HG02623 (cell line): Measurements from ENCODE around the gene SUMO4.

Source experiments
- ATAC-seq: cut with Tn5 transposase; IDR thresholded peaks from one replicate; pipeline ENCODE4 v1.9.1; 2021; ENCODE audit warnings: moderate library complexity; ENCODE audit not compliant: unreplicated experiment

SUMO4 gene

DNA sequence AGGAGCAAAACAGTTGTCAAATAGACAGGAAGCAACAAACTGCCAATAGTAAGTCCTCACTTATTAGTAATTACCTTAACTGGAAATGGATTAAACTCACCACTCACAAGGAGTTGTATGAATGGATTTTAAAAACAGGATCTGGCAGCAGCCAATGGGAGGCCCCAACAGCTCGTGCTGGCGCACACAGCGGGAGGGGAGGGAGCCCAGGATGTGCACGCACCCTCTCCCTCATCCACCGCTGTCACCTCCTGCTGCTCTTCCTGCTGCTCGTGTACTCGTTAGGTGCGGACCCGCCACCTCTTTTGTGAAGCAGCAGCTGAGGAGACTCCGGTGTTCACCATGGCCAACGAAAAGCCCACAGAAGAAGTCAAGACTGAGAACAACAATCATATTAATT is at the start of gene SUMO4:
Gene SUMO4 (plus strand): TSS at position 213 of the 400 bp plus-strand sequence. CDS start 130 bp downstream, at position 343.
- ATAC-seq = no peak

DNA sequence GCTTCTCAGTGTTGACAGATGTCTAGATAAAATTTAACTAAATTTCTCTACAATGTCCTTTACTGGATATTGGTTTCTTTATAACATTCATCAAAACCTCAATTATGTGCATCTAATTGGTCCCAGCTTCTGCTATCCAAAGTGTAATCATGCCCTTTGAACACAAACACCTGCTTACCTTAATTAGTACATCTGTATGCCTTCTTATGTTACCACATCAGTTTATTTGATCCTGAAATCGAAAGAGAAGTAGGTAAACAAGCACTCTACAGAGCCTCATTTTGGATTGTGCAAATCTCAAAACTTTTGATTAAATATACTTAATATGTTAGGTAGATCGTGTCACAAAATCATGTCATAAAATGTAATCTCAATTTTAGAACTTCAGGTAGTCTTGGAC is 46.1 kb upstream of the SUMO4 start:
- ATAC-seq = no peak

DNA sequence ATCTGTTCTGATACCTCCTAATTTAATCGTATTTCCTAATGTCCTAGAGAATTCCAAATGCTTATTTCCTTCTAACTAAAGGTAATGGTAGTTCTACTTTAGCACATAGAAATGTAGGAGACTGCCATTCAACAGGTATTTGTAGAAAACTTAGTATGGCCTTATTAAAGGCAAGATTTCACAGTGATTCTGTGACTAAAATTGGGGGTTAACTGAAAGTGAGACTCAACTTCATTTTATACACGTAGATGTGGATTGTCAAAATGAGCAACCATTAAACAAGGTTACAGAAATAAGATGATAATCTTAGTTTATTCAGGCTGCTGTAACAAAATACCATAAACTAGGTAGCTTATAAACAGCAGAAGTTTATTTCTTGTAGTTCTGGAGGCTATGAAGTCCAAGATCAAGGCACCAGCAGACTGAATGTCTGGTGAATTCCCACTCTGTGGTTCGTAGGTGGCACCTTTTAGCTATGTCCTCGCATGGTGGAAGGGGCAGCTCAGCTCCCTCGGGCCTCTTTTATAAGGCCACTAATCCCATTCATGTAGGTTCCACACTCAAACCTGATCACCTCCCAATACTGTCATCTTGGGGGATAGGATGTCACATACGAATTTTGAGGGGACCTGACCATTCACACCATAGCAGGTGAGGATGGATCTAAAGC is 43.8 kb upstream of the SUMO4 start:
- no peak for ATAC-seq

DNA sequence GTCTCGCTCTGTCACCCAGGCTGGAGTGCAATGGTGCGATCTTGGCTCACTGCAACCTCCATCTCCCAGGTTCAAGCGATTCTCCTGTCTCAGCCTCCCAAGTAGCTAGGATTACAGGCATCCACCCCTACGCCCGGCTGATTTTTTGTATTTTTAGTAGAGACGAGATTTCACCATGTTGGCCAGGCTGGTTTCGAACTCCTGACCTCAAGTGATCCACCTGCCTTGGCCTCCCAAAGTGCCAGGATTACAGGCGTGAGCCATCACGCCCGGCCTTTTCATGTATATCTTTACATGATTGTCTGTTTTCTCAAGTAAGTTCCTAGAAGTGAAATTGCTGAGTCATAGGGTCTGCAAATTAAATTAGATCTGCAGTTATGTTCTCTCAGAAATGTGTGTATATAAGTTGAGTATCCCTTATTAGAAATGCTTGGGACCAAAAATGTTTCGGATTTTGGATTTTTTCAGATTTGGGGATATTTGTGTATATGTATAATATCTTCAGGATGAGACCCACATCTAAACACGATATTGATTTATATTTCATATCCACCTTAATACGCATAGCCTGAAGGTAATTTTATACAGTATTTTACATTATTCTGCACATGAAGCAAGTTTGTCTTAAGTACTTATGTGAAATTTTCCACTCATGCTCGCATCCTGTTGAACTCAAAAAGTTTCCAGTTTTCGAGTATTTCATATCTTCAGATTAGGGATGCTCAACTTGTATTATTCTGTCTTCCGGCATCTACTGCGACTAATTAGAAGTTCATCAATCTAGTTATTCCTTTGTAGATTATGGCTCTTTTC is 42.1 kb upstream of the SUMO4 start:
- no peak for ATAC-seq

DNA sequence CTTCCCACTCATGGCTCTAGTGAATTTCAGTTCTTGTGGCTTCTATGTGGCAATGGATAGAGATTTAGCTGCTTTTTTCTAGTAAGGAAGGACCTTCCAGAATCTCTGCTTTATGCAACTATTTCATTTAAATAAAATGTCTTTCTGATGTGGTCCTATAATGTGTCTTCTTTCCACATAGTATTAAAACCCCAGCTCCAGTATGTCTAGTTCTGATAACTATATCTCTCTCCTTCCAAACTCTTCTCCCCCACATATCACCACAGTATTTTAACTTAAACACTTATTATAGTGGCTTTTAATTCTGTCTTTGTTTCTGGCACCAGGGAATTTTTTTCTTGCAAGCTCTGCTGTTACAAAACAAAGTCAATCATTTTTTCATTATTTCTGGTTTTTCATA is 40.6 kb upstream of the SUMO4 start:
- no peak for ATAC-seq

DNA sequence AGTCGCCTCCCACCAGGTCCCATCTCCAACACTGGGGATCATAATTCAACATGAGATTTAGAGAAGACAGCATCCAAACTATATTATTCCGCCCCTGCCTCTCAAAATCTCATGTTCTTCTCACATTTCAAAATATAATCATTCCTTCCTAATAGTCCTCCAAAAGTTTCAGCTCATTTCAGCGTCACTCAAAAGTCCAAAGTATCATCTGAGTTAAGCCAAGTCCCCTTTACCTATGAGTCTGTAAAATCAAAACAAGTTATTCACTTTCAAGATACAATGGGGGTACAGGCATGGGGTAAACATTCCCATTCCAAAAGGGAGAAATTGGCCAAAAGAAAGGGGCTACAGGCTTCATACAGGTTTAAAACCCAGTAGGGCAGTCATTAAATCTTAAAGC is 39.5 kb upstream of the SUMO4 start:
- ATAC-seq = no peak

DNA sequence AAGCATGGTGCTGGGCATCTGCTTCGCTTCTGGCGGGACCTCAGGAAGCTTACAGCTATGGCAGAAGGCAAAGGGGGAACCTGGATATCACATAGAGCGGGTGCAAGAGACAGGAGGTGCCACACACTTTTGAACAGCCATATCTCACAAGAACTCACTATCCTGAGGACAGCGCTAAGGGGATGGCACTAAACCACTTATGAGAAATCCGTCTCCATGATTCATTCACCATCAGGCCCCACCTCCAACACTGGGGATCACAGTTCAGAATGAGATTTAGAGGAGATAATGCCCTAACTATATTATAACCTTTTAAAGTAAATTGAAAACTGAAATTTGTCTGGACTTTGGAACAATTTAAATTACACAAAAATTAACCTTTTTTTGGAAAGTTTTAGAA is 37.8 kb upstream of the SUMO4 start:
- no peak for ATAC-seq

DNA sequence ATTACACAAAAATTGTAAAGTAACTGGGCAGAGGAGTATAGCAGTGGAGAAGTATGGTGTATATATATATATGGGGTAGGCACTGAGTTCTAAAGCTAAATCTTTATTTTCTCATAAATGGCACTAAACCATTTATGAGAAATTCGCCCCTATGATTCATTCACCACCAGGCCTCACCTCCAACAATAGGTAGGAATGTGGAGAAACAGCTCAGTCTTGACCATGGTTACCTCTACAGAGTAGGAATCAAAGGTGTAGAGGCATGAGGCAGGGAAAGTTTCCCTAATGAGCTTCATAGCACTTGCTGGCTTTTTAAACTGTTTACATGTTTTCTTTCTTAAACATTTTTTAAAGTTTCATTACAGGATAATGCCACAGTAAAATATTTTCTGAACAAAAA is 36.9 kb upstream of the SUMO4 start:
- ATAC-seq = no peak

DNA sequence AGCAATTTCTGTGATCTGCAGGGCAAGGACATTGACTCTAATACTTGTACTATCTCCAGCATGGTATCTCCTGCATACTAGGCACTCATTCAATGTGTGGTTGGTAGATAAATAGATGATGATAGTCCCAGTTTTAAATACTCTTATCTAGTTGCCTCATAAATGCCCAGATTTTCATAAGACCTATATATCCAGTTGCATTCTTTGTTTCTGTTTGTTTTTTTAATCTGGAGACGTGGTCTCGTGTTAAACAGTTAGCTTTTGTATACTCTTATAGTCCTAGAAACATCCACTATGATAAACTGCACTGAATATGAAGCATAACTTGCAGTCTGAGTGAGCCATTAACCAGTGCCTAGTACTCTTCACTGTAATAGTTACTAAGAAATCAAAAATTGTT is 35.5 kb upstream of the SUMO4 start:
- ATAC-seq = no peak

DNA sequence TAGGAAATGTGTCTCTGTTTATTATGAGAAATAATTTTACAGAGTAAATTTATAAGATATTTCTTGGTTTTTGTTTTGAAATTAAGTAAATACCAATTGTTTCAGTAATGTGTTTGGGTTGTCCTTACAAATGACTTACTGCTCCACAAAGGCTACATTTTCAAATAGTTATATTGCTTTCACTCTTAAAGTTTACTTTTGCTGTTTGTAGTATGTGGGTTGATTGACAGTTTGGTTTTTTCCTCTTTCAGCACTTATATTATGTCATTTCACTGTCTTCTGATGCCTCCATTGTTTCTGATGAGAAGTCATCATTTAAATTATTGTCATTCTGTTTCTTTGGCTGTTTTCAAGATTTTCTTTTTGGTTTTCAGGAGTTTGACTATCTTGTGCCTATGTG is 34.9 kb upstream of the SUMO4 start:
- no peak for ATAC-seq

DNA sequence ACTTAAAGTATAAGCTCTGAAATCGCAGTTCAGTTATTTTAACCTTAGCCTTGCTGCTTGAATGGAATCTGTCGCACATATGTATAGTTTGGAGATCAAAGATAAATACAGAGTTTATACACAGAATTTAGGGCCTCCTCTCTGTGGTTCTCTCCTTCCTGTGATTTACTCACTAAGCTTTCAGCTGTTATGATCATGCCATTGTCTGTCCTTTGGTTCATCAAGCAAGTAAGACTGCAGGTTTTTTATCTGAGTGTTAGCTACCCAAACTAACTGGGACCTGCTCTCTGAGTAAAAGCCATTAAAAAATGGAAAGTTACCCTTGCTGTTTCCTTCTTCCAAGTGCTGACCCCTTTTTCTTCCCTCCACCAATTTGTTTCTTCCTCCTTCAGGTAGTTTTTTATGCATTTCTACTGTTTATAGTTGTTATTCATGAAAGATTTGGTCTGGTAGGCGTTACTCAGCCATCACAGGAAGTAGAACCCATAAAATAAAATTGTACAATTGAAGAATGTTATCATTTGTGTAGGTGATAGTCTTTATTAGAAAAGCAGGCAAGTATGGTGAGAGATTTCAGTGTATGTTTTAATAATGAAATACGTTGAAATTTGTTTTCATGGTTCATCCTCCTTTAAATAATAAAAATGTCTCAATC is 33.7 kb upstream of the SUMO4 start:
- ATAC-seq = no peak

DNA sequence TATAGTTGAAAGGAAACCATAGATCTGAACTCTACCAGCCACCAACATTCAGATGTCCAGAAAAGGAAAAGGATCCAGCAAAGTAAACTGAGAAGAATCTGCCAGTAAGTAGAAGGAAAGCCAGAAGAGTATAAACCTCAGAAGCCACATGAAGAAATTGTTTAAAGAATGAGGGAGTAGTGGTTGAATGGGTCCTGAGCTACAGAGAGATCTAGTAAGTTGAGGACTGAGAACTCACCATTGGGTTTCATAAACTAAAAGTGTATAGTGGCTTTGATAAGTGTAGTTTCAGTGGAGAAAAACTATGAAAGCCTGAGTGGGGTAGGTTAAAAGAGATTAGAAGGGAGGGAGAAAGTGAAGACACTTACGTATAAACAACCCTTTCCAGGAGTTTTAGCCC is 32.0 kb upstream of the SUMO4 start:
- ATAC-seq = no peak

DNA sequence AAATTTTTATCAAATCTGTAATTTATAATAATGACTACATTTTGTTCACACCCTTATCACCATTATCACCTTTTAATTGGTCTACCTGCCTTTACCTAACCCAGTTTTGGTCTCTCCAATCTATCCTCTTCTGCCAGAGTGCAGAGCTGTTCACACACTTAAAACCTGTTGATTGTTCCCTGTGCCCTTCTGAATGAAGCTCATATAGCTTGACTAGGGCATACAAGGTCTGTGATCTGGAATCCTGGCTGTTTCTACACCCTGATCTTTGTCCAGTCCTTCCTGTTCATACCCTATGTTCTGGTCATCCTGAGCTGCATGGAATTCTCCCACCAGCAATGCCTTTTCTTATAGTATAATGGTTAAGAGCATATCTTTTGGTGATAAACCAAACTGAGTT is 28.9 kb upstream of the SUMO4 start:
- ATAC-seq = no peak

DNA sequence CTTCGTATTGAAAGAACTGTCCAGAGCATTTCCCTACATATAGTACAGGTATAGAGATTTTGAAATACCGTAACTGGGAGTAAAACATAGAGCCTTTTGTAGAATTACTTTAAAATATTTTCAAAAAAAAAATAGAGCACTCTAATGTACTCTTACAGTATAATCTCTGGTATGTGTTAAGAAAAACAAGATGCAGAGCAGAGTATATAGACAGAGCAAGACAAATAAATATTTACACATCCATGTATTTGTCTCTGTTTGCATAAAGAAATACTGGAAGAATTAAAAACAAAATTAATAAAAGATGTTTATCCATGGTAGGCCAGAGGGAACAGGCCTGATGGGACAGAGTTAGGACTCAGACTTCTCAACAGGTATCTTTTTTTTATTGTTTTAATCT is 28.0 kb upstream of the SUMO4 start:
- ATAC-seq = no peak

DNA sequence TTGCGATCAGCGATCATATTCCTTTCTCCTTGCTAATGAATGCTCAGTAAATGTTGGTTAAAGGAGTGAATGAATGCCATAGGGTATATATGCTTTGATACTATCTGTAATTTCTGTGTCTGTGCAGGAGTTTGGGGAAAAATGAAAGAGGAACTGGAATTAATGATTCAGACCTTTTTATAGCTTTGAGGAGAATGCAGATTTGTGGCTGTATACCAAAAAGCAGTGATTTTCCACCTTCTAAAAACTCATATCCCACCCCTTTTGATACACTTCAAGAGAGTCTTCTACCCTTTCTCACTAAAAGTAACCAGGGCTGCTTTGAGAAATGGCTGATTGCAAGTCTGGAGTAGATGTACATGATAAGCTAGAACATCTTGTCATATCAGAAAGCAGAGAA is 26.6 kb upstream of the SUMO4 start:
- no peak for ATAC-seq

DNA sequence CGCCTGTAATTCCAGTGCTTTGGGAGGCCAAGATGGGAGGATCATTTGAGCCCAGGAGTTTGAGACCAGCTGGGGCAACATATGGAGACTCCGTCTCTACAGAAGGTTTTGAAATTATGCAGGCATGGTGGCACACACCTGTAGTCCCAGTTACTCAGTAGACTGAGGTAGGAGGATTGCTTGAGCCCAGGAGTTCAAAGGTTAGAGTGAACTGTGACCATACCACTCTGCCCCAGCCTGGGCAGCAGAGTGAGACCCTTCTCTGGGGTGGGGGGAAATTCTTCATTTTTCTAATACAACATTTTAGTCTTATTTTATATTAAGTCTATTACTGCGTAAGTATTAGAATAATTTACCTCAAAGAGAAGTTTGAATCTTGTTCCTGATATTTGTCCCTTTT is 20.1 kb upstream of the SUMO4 start:
- no peak for ATAC-seq

DNA sequence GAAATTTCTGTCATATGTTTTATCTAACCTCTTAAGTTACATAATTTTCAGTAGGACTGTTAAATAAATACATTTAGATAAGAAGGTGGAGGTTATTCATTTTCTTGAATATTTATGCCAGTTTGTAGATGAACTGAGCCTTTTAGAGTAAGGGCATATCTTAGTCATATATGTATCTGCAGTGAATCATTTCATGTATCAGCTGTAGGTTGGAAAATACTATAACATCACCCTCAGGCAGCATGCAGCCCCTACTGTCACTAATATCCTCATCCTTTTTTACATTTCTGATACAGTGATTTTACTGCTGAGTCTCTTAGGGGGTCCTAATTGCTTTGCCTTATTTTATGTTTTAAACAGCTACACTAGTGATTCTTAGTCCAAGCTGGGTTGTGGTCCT is 19.5 kb upstream of the SUMO4 start:
- no peak for ATAC-seq

DNA sequence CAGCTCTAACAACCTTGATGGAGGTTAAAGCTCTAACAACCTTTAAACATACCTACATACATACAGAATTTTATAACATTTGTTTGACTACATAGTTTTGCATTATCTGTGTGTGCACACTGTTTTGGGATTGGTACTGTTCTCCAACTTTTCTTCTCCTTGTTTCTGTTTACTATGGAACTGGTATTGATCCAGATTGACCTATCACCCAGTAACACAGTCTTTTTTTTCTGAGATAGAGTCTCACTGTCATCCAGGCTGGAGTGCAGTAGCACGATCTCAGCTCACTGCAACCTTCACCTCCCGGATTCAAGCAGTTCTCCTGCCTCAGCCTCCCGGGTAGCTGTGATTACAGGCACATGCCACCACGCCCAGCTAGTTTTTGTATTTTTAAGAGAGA is 16.7 kb upstream of the SUMO4 start:
- ATAC-seq = no peak

DNA sequence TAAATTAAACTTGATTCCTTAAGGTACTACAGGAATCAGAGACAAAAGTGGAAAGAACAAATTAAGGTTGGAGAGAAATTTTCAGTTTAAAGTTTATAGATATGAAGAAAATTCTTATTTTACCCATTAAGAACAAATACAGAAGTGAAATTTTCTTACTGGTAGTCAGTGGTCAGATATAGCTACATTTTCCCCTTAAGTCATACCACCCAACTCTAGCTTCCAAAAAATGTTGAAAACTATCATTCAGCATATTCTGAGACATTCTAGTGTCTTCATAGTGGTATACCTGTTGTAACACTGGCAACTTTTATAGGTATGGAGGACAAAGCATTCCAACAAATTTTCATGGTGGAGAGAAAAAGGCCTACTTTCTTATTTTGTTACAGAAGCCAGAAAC is 15.6 kb upstream of the SUMO4 start:
- ATAC-seq = no peak

DNA sequence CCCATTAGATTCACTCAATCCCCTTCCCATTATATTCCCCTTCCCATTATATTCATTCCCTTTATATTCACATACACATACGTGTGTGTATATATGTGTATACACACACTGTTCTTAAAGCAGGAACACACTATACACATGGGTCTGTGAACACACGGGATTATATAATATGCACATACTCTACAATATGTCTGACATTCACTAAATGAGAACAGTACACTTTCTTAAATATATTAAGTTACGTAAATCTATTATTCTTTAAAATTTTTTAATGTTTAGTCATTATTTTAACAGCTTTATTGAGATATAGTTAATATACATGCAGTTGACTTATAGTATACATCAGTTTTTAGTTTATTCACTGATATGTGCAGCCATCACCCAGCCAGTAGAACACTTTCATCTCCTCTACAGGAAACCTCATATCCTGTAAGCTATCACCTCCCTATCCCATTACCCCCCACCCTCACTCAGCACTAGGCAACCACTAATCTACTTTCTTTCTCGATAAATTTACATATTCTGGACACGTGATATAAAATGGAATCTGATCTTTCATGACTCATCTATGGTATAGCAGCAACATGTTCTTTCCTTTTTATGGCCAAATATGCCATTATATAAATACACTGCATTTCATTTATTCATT is 13.9 kb upstream of the SUMO4 start:
- no peak for ATAC-seq

DNA sequence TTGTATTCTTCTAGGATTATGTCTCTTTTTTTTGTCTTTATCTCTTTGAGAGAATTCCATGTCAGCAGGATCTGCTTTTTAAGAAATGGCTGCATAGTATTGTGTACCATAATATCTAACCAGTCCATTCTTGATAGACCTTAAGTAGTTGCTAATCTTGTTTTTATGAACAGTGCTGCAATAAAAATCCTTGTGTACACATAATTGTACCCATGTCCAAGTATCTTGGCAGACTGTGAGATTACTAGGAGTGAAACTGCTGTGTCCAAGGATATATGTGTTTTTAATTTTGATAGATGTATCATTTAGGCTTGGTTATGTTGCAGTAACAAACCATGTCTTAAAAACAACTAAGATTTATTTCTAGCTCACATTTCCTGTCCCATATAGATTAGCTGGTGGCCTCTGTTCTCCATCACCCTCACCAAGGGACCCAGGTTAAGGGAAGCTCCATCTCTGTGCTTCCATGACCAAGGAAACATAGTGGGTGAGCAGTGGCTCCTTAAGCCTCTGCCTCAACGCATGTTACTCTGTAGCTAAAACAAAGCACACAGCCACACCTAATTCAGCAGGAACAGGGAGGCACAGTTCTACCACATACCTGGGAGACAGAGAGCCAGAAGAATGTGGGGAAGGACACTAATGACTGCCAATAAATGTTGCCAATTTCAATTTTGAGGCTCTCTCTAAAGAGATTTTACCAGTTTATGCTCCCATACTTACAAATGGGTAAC is 12.1 kb upstream of the SUMO4 start:
- no peak for ATAC-seq
